Activated CD4-positive, alpha-beta T cell treated with anti-CD3 and anti-CD28 coated beads, Interleukin-2, Interleukin-6, amounts not matched to agents 100 ng/mL and 50 ng/mL, durations not matched to agents 16 hours and 8 hours (primary cell): Measurements from ENCODE around the gene SDF2L1.
"Not testable (repeated sequence)": the region's sequence is repeated elsewhere in the genome, so short reads cannot be mapped to it uniquely, and the experiment has no call there.

Source experiments
- DNase-seq: peaks from one replicate; pipeline ENCODE4 v3.0.0-alpha.2; 2020

Gene SDF2L1

GRCh38 chr22:21637450-21637849, 4.7 kb upstream of the SDF2L1 start:
- DNase-seq = not testable (repeated sequence)

DNA sequence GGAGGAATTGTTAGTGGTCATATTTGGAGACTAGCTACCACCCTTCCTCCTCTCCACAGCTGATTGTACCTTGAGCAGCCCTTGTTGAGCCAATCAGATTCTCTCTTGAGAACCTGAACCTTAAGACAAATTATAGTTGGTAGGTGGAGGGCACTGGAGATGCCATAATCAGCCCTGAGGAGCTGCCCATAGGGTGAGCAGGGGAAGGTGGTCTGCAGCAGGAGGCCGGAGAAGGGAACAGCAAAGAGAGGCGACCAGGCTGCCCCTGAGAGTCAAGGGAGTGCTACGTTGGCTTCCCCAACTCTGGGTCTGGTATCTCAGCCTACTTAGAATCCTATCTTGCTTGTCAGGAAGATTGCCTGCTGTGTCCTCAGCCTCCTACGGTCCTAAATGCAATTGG, 2.7 kb upstream of the SDF2L1 start:
- no peak for DNase-seq

DNA sequence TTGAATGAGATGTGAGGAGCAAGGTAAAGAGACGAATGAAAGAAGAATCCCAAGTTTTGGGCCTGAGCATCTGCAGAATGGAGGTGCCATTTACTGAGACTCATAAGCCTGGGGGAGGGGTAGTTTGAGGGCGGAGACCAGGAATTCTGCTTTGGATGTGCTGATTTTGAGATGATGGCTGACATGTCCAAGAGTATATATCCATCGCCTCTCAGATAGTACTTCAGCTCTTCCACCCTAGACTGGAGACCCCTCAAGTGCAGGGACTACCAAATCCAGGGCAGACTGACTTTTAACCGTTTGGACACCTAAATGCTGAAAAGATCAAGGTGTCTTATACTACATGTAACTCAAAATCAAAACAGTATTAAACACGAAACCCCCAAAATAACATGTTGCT, 1.3 kb upstream of the SDF2L1 start:
- no peak for DNase-seq

DNA sequence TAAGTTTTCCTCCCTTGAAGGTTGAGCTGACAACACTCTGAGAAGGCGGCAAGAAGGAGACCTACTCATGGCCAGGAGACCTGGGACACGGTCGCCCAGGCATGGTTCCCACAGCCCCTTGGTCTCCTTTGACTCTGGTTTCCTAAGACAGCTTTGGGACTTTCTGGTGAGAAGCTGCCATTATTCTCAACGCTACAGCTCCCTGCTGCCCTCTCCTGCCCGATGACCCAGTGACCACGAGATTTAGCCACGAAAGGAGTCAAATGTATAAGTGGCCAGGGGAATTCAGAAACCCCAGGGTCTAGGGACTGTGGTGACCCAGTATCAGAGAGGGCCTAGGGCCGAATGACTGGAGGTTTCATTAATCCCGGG, 699 bp upstream of the SDF2L1 start:
- no peak for DNase-seq

DNA sequence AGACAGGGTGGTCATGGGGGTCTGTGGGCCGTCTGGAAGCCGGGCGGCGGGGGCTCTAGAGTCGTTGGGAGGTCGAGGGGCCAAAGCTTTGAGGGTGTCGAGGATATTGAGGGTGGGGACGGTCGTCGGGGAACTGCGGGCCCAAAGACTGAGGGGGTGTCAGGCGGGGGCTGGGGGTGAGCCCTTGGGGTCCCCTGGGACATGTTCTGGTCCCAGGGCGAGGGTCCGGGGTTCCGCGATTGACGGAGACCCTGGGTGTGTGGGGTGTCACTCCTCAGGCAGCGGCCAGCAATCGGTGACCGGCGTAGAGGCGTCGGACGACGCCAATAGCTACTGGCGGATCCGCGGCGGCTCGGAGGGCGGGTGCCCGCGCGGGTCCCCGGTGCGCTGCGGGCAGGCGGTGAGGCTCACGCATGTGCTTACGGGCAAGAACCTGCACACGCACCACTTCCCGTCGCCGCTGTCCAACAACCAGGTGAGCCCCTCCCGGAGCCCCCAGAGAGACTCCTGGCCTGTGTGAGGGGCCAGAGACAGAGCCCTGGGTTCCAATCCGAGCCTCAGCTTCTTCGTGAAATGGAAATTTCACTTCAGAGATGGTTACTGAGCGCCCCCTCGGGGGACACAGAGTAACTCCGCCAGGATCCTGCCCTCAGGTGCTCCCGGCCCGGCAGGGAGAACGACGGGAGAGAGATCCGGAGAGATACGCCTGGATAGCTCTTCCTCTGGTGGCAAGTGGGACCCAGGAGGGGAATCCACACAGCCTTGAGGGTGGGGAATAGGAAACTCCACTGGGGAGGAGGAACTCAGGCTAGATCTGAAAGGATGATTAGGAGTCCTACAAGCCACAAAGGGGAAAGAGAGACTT, 714 bp downstream of the SDF2L1 start:
- peak; percentile 79 for DNase-seq

DNA sequence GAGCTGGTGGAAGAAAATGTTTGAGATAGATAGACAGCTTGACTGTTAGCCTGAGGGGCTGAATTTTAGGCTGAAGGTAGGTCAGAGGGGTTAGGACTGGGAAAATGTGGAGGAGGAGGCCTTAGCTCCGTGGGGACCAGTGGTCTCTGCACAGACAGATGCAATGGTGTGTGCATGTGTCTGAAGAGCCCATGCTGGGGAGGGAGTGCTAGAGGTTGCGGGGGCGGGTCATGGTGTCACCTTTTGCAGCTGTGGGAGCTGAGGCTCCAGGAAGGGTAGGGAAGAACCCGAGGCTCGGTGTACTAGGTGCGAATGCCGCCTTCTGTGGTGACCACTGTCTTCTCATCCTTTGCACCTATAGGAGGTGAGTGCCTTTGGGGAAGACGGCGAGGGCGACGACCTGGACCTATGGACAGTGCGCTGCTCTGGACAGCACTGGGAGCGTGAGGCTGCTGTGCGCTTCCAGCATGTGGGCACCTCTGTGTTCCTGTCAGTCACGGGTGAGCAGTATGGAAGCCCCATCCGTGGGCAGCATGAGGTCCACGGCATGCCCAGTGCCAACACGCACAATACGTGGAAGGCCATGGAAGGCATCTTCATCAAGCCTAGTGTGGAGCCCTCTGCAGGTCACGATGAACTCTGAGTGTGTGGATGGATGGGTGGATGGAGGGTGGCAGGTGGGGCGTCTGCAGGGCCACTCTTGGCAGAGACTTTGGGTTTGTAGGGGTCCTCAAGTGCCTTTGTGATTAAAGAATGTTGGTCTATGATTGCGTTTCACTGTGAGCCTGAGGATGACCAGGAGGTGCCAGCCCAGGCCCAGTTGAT, 1.6 kb downstream of the SDF2L1 start:
- DNase-seq = no peak

DNA sequence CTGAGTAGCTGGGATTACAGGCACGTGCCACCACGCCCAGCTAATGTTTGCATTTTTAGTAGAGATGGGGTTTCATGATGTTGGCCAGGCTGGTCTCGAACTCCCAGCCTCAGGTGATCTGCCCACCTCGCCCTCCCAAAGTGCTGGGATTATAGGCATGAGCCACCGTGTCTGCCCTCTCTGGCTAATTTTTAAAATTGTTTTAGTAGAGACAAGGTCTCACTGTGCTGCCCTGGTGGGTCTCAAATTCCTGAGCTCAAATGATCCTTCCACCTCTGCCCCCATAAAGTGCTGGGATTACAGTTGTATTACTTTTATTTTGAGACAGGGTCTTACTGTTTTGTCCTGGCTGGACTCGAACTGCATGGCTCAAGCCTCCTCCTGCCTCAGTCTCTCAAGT, 3.4 kb downstream of the SDF2L1 start:
- not testable (repeated sequence) for DNase-seq

GRCh38 chr22:21646608-21647590, 4.8 kb downstream of the SDF2L1 start:
- DNase-seq = peak; percentile 86

DNA sequence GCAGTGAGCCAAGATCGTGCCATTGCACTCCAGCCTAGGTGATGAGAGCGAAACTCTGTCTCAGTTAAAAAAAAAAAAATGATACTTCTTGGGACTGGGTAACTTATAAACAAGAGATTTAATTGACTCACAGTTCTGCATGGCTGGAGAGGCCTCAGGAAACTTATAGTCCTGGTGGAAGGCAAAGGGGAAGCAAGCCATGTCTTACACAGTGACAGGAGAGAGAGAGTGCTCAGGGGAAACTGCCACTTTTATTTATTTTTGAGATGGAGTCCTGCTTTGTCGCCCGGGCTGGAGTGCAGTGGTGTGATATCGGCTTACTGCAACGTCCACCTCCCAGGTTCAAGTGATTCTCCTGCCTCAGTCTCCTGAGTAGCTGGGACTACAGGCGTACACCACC, 8.2 kb downstream of the SDF2L1 start:
- DNase-seq = no peak

- peak; percentile 40 for DNase-seq
Observed at GRCh38 chr22:21650823-21651520, 8.9 kb downstream of the SDF2L1 start.

GRCh38 chr22:21651521-21652009, 9.5 kb downstream of the SDF2L1 start:
- DNase-seq = no peak

DNA sequence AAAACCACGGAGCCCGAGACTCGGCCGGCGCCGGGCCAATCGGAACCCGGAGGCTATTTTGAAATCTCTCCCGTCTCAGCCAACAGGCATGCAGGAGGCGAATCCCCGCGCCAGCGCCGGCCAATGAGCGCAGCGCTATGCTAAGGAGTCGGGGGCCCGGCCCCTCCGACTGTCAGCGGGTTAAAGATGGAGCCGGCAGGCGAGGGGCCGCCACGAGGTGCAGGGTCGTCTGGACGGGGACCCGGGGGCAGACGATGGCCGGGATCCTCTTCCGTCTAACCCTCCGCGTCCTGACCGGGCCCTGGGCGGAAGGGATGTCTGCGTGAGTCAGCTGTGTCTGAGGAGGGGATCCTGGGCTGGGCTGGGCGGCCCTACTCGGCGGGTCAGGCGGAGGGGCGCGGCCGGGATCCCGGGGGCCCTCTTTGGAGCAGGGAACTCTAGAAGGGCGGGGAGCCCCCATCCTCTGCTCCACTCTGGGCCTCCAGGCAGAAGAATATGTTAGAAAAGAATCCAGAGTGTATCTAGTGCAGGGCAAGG, 10.0 kb downstream of the SDF2L1 start:
- DNase-seq = peak; percentile 96

GRCh38 chr22:21652547-21653545, 10.7 kb downstream of the SDF2L1 start:
- DNase-seq = no peak

DNA sequence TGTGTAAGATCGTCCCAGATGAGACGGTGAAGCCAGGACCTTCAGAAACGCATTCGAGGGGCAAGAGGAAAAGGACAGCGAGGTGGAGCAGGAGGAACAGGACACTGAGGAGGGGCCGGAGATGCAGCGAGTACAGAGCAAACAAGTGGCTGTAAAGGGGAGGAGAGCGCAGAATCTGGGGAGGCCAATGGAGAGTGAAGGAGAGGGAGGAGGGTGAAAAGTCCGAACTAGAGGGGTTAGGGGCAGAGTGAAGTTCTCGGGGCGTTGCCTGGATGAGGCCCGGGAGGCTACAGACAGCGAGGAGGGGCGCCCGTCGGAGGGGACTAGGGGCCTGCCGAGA, 14.9 kb downstream of the SDF2L1 start:
- no peak for DNase-seq

- DNase-seq = peak; percentile 90
Observed at GRCh38 chr22:21657360-21658032, 15.4 kb downstream of the SDF2L1 start.

- no peak for DNase-seq
Observed at GRCh38 chr22:21659864-21660525, 17.9 kb downstream of the SDF2L1 start.

- no peak for DNase-seq
Observed at GRCh38 chr22:21660904-21661303, 18.8 kb downstream of the SDF2L1 start.

DNA sequence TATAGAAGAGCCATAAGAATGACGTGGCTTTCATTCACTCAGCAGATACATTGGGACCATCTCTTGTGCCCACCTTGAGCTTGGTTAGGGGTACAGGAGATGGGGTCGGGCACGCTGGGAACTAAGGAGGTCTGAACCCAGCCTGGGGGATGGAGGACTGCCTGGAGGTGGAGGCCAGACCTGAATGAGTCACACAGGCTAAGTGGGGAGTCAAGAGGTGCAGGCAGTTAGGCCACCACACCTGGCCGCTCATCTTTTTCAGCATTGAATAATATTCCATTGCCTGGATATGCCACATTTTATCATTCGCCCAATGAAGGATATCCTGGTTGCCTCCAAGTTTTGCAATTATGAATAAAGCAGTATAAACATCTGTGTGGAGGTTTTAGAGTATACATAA, 19.9 kb downstream of the SDF2L1 start:
- no peak for DNase-seq

- DNase-seq = no peak
Observed at GRCh38 chr22:21663738-21664137, 21.6 kb downstream of the SDF2L1 start.
